NCI-H146 treated with DMSO at 0.1 percent for 48 hours (cell line): Measurements from ENCODE around the gene OR52E5.

Experiments used
- DNase-seq: peaks from one replicate; lab custom pipeline; 2025; ENCODE audit not compliant: unreplicated experiment; lab: John Stamatoyannopoulos, UW

The OR52E5 gene

GRCh38 chr11:5932671-5933070 is 39.7 kb downstream of the OR52E5 start:
- no peak for DNase-seq

GRCh38 chr11:5933116-5933515 is 40.1 kb downstream of the OR52E5 start:
- no peak for DNase-seq

- no peak for DNase-seq
Measured at GRCh38 chr11:5937868-5938602, 45.0 kb downstream of the OR52E5 start.

DNA sequence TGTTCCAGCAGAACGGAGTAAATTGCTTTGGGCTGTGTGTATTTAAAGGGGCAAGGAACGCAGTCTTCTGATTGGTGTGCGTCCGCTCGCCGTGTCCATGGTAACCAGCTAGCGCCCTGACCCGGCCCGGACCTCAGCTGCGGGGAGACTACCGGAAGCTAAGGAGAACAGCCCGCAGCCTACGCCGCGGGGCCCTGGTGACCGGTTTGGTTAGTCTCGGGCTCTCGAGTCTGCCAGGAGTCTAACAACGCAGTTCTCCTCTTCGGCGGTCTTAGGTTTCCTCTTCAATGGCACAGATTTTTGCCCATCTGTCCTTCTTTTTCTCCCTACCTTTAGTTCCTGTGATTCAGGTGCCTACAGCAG is 45.6 kb downstream of the OR52E5 start:
- DNase-seq = peak; percentile 9

DNA sequence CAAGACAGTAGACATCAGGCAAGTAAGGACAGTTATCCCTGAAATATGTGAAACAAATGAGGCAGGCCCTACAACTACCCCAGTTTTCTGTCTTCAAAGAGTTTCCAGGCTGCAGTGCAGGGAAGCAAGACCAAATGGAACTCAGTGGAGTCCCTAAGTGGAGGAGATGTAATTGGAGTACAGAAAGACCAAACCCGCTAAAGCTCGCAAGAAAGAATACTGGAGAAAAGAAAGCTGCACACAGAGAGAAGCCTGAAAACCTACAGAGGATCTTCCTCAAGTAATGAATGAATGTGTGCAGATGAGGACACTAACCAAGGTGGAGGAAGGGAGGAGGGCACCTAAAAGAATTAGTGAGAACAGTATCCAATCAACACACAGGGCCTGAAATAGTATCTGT is 47.7 kb downstream of the OR52E5 start:
- DNase-seq = no peak

GRCh38 chr11:5941951-5942350 is 48.9 kb downstream of the OR52E5 start, which contains the start of gene OR56A3:
OR56A3 (plus strand) TSS chr11:5942251; CDS start chr11:5947347, 5,096 bp downstream.
- no peak for DNase-seq
